ENCODE results near the gene KRI1. TPM values are rescaled to one million over a fixed set of nuclear protein-coding genes. Genes with fewer than 3 reads are reported as not detected.

The KRI1 gene
- total RNA-seq, 4 donors from 2014 or later = 9.0 to 152 (median 27.6) TPM

DNA sequence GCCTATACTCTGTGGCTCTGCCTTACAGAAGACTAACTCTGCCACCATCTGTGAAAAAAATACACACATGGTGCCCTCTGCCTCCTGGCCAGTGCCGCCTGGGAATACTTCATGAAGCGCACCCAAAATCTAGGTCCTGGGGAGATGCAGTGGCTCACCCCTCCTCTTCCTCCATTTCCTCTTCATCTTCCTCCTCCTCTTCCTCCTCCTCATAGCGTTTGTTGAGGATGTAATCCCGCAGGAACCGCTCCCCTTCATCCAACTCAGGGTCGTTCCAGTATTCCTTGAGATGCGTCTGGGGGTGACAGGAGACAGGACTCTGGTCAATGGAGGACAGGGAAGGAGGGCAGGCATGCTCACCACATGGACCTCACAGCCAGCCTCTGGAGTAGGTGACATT lies 5.7 kb downstream of the KRI1 start:
- no peaks in the 10 kb centered on the region for H3K36me3 ChIP-seq
- TF ChIP-seq POLR2A (IDR thresholded peaks at IDR 0.05) = no peak
- TF ChIP-seq, protein P1, sequence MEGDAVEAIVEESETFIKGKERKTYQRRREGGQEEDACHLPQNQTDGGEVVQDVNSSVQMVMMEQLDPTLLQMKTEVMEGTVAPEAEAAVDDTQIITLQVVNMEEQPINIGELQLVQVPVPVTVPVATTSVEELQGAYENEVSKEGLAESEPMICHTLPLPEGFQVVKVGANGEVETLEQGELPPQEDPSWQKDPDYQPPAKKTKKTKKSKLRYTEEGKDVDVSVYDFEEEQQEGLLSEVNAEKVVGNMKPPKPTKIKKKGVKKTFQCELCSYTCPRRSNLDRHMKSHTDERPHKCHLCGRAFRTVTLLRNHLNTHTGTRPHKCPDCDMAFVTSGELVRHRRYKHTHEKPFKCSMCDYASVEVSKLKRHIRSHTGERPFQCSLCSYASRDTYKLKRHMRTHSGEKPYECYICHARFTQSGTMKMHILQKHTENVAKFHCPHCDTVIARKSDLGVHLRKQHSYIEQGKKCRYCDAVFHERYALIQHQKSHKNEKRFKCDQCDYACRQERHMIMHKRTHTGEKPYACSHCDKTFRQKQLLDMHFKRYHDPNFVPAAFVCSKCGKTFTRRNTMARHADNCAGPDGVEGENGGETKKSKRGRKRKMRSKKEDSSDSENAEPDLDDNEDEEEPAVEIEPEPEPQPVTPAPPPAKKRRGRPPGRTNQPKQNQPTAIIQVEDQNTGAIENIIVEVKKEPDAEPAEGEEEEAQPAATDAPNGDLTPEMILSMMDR (IDR thresholded peaks at IDR 0.05) = no peak
- H3K9me3 ChIP-seq = no peaks in the 10 kb centered on the region
- no peak overlapping the region for H3K4me3 ChIP-seq
- no peak for DNase-seq
- H3K27me3 ChIP-seq = no peaks in the 10 kb centered on the region
- intact Hi-C loops (cut with DNase I; ENCODE audit: low total_unique reads) = no loop called here
- no peaks in the 10 kb centered on the region for H3K4me1 ChIP-seq
- H3K27ac ChIP-seq = no peak overlapping the region

DNA sequence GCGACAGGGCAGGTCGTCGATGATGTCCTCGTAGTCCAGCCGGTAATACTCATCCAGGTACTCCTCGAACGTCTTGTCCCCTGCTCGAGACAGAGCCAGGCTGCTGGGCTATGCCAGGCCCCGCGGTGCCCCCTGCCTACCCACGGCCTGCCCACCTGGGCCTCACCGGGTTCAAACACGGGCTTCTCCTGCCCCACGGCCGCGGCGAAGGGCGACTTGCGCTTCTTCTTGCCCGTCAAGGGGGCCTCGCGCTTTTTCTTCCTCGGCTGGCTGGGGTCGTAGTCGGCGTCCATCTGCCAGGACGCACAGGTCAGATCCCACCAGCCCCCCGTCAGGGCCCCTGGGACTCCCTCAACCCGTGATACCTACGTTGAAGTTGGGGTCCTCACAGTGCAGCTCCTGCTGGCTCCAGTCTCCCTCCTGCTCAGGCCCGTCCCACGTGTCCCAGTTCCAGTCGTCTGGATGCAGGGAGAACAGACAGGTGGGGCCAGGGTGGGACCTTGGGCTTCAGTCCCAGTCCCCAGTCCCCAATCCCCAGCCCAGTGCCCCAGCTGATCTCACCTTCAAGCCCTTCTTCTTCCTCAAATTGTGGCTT lies 8.1 kb downstream of the KRI1 start:
- no peaks in the 10 kb centered on the region for H3K36me3 ChIP-seq
- DNase-seq = no peak
- intact Hi-C loops (cut with DNase I; ENCODE audit: low total_unique reads) = no loop called here
- no peaks in the 10 kb centered on the region for H3K9me3 ChIP-seq
- no peak overlapping the region for H3K27ac ChIP-seq
- TF ChIP-seq, protein P1 (IDR thresholded peaks at IDR 0.05) = no peak
- TF ChIP-seq POLR2A (IDR thresholded peaks at IDR 0.05) = no peak
- no peaks in the 10 kb centered on the region for H3K27me3 ChIP-seq
- no peak overlapping the region for H3K4me3 ChIP-seq
- H3K4me1 ChIP-seq = no peaks in the 10 kb centered on the region

DNA sequence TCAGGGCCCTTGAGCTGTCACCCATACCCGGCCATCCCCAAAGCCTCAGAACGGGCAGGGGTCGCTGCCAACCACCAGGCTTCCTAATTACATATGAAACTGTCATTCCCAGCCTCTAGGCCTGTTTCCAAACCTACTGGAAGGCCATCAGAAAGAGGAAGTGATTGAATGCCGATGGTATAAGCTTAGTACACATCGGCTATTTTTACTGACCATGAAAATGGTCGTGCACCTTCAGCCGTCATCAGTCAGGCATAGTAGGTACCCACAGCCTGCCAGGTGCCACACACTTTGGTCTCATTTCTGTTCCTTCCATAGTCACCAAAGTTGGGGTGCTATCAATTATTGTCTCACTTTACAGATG lies 10.2 kb downstream of the KRI1 start:
- Histone ChIP-seq H3K4me3 (no peak overlapping the region), H3K27ac (no peak overlapping the region), H3K9me3 (no peaks in the 10 kb centered on the region), H3K4me1 (no peaks in the 10 kb centered on the region), H3K36me3 (no peaks in the 10 kb centered on the region), H3K27me3 (no peaks in the 10 kb centered on the region)
- no peak for DNase-seq
- TF ChIP-seq POLR2A (IDR thresholded peaks at IDR 0.05) = no peak
- TF ChIP-seq, protein P1 (IDR thresholded peaks at IDR 0.05) = no peak
- intact Hi-C loops (cut with DNase I; ENCODE audit: low total_unique reads) = no loop called here

DNA sequence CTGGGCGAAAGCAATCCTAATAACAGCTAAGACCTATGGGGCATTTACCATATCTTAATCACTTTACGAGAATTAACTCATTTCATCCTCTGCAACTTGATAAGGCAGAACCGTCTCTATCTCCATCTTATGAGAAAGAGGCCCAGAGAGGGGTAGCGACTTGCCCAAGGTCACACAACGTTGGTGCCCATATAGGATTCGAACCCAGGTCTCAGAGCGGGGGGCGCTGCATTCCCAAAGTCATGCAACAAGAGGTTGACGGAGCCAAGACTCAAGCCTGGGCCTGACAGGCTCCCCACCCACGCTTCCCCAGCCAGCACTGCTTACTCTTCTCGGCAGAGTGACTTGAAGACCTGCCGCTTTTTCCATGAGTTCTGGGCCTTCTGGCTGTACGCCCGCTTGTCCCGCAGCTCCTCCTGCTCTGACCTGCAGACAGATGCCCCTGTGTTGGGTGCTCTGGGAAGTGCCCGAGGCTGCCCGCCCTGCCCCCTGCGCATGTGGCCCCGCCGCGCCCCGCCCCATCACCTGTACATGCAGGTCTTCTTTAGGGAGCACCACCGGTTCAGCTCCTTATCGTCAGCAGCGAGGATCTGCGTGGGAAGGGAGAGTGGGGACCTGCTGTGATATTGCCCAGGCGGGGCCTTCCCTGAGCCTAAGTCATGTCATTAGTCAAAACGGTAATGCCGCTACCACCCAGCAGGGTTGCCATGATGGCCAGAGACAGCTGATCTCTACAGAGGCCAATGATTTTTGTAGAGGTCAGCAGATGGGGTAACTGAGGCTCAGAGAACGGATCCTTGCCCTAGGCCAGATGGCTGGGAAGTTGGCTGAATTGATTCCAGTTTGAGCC lies 10.8 kb downstream of the KRI1 start:
- H3K27me3 ChIP-seq = no peaks in the 10 kb centered on the region
- H3K4me1 ChIP-seq = no peaks in the 10 kb centered on the region
- no peak for DNase-seq
- no peak overlapping the region for H3K4me3 ChIP-seq
- no peaks in the 10 kb centered on the region for H3K9me3 ChIP-seq
- TF ChIP-seq, protein P1 (IDR thresholded peaks at IDR 0.05) = no peak
- no peak for TF ChIP-seq POLR2A (IDR thresholded peaks at IDR 0.05)
- no peaks in the 10 kb centered on the region for H3K36me3 ChIP-seq
- H3K27ac ChIP-seq = no peak overlapping the region
- intact Hi-C loops (cut with DNase I; ENCODE audit: low total_unique reads) = no loop called here

DNA sequence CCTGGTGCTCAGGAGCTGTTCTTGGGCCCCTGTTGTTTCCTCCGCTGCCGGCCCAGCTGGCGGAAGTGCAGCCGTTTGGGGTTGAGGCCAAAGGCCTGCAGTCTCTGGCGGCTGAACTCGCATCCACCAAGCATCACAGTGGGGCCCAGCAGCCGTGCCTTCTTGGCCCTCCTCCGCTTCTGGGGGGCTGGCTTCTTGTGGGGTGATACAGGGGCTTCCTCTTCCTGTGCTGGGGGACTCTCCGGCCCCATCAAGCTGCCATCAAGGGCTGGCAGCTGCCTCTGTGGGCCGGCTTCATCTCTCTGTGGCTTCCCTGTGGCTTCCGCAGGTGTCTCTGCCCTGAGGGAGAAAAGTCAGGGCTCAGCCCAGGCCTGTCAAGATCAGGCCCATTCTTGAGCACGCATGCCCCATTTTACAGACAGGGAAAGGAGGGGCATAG lies 11.8 kb downstream of the KRI1 start:
- no peak for DNase-seq
- intact Hi-C loops (cut with DNase I; ENCODE audit: low total_unique reads) = no loop called here

More for the DNA sequence above, 11.8 kb downstream of the KRI1 start:
- no peak for TF ChIP-seq POLR2A (IDR thresholded peaks at IDR 0.05)
- TF ChIP-seq, protein P1 (IDR thresholded peaks at IDR 0.05) = no peak
- H3K27me3 ChIP-seq = no peaks in the 10 kb centered on the region
- H3K4me1 ChIP-seq = no peaks in the 10 kb centered on the region
- H3K4me3 ChIP-seq = no peak overlapping the region
- no peak overlapping the region for H3K27ac ChIP-seq
- no peaks in the 10 kb centered on the region for H3K9me3 ChIP-seq
- H3K36me3 ChIP-seq = no peaks in the 10 kb centered on the region
